ENCODE measurements around the gene ROBO1. TPM values are rescaled to one million over a fixed set of nuclear protein-coding genes. Genes with fewer than 3 reads are reported as not detected.

ROBO1 gene
- total RNA-seq, 1 donor from 2014 or later = 78.0 TPM

GRCh38 chr3:78855190-78855589, 912.6 kb downstream of the ROBO1 start:
- TF ChIP-seq CTCF (IDR thresholded peaks at IDR 0.05; ENCODE audit: unreplicated experiment) = no peak
- H3K4me3 Mint-ChIP-seq (ENCODE audit: low read depth) = no peak overlapping the region
- H3K27ac Mint-ChIP-seq = peak overlapping the region; percentile 62
- H3K4me1 Mint-ChIP-seq (ENCODE audit: low read depth) = peaks cover 13% of the 10 kb centered on the region
- H3K27me3 Mint-ChIP-seq = no peaks in the 10 kb centered on the region
- DNase-seq (ENCODE audit: low spot score, unreplicated experiment) = no peak
- no peaks in the 10 kb centered on the region for H3K9me3 Mint-ChIP-seq (ENCODE audit: low read depth)
- H3K36me3 Mint-ChIP-seq (ENCODE audit: insufficient read depth) = peaks cover 2% of the 10 kb centered on the region

DNA sequence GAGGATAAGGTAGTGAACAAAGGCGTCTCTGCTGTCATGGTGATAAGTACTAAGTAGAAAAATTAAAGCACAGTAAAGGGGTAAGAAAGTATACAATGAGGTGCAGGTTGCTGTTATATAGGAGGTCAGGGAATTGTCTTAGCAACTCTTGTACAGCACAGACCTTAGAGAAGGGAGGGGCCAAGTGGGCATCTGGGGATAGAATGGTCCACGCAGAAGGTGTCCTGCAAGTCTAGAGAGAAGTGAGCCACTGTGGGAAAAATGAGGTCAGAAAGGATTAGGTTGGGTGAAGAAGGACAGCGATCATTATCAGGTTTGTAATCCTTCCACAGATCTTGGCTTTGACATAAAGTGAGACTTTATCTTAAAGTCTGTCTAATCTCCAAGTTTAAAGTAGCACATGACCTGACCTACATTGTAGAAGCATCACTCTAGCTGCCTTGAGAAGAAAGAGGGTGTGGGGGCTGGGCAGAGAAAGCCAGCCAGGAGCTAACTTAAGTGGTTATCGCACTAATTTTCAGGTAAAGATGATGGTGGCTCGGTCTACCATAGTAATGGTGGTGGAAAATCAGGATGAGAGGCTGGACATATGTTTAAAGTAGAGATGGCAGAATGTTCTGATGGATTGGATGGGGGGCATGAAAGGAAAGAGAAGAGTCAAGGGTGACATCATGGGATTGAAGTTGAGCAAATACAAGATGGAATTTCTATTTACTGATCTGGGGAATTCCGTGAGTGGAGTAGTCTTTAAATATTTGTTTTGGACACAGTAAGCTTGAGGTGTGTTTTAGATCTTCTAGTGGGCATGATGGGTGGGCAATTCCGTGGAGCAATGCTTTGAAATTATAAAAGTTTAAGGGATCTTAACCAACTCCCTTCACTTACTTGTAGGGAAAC, 919.2 kb downstream of the ROBO1 start:
- DNase-seq (ENCODE audit: low spot score, unreplicated experiment) = no peak
- no peak for TF ChIP-seq CTCF (IDR thresholded peaks at IDR 0.05; ENCODE audit: unreplicated experiment)
- no peak overlapping the region for H3K4me3 Mint-ChIP-seq (ENCODE audit: low read depth)
- peak overlapping the region; percentile 26 for H3K27ac Mint-ChIP-seq
- H3K4me1 Mint-ChIP-seq (ENCODE audit: low read depth) = peaks cover 44% of the 10 kb centered on the region
- peaks cover 2% of the 10 kb centered on the region for H3K36me3 Mint-ChIP-seq (ENCODE audit: insufficient read depth)
- no peaks in the 10 kb centered on the region for H3K27me3 Mint-ChIP-seq
- H3K9me3 Mint-ChIP-seq (ENCODE audit: low read depth) = no peaks in the 10 kb centered on the region

DNA sequence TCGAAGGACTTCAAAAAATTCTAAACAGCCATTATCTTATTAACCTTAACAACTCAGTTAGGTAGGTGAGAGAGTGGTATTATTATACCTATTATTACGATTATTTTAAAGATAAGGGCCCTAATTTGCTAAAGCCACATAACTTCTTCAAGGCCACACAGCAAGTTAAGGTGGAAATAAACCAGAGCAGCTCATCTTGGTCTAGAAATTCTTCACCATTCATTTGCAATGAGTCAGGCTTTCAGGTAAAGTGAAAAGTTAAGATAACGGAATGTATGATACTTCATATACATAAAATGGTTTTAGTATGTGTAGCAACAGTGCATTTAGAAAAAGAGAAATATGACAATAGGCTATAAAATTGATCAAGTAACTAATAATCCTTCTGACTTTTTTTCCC, 920.2 kb downstream of the ROBO1 start:
- TF ChIP-seq CTCF (IDR thresholded peaks at IDR 0.05; ENCODE audit: unreplicated experiment) = no peak
- no peaks in the 10 kb centered on the region for H3K36me3 Mint-ChIP-seq (ENCODE audit: insufficient read depth)
- H3K27ac Mint-ChIP-seq = no peak overlapping the region
- DNase-seq (ENCODE audit: low spot score, unreplicated experiment) = no peak
- H3K27me3 Mint-ChIP-seq = no peaks in the 10 kb centered on the region
- H3K4me1 Mint-ChIP-seq (ENCODE audit: low read depth) = peaks cover 51% of the 10 kb centered on the region
- no peak overlapping the region for H3K4me3 Mint-ChIP-seq (ENCODE audit: low read depth)
- no peaks in the 10 kb centered on the region for H3K9me3 Mint-ChIP-seq (ENCODE audit: low read depth)

GRCh38 chr3:78847203-78847602, 920.6 kb downstream of the ROBO1 start:
- TF ChIP-seq CTCF (IDR thresholded peaks at IDR 0.05; ENCODE audit: unreplicated experiment) = no peak
- H3K4me1 Mint-ChIP-seq (ENCODE audit: low read depth) = peaks cover 51% of the 10 kb centered on the region
- no peak overlapping the region for H3K27ac Mint-ChIP-seq
- no peak overlapping the region for H3K4me3 Mint-ChIP-seq (ENCODE audit: low read depth)
- no peaks in the 10 kb centered on the region for H3K36me3 Mint-ChIP-seq (ENCODE audit: insufficient read depth)
- no peak for DNase-seq (ENCODE audit: low spot score, unreplicated experiment)
- no peaks in the 10 kb centered on the region for H3K27me3 Mint-ChIP-seq
- H3K9me3 Mint-ChIP-seq (ENCODE audit: low read depth) = no peaks in the 10 kb centered on the region

DNA sequence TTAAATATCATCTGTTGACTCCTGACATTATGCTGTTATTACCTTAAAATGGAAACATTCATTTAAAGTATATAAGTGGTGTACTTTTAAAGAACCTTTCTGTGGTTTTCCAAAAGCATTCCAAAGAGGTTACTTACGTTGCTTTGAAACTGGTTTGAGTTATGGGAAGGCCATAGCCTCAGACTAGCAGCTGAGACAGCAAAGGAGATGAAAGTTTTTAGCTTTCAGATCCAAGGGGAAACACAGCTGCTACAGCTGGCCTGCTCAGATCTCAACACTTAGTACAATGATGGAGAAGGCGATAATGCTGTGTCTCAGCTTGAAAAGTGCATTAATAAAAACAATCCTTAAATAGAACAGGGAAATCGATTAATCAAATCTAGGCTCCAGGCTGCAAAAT, 921.1 kb downstream of the ROBO1 start:
- no peak overlapping the region for H3K27ac Mint-ChIP-seq
- TF ChIP-seq CTCF (IDR thresholded peaks at IDR 0.05; ENCODE audit: unreplicated experiment) = no peak

More for the DNA sequence above, 921.1 kb downstream of the ROBO1 start:
- no peak for DNase-seq (ENCODE audit: low spot score, unreplicated experiment)
- Mint-ChIP-seq H3K9me3 (ENCODE audit: low read depth) (no peaks in the 10 kb centered on the region), H3K4me3 (ENCODE audit: low read depth) (no peak overlapping the region), H3K4me1 (ENCODE audit: low read depth) (peaks cover 51% of the 10 kb centered on the region), H3K36me3 (ENCODE audit: insufficient read depth) (no peaks in the 10 kb centered on the region), H3K27me3 (no peaks in the 10 kb centered on the region)
